ENCODE results near the gene SUGT1.
"Not testable (repeated sequence)": the region's sequence is repeated elsewhere in the genome, so short reads cannot be mapped to it uniquely, and the experiment has no call there.

The SUGT1 gene

GRCh38 chr13:52706081-52706480 is 53.4 kb downstream of the SUGT1 start:
- Histone ChIP-seq H3K9me3 (no peaks in the 10 kb centered on the region), H3K27me3 (no peaks in the 10 kb centered on the region), H3K27ac (no peak overlapping the region), H3K36me3 (peaks cover 0 to 11% (median 0%) of the 10 kb centered on the region in 3 donors), H3K4me1 (no peaks in the 10 kb centered on the region), H3K4me3 (no peak overlapping the region)
- no peak for DNase-seq
- TF ChIP-seq CTCF (IDR thresholded peaks at IDR 0.05): no peak
- intact Hi-C loops (cut with DNase I; ENCODE audit: low total_unique reads): no loop called here

- no peaks in the 10 kb centered on the region for H3K9me3 ChIP-seq
- H3K36me3 ChIP-seq: peaks cover 0 to 11% (median 0%) of the 10 kb centered on the region in 3 donors
- no peak for TF ChIP-seq CTCF (IDR thresholded peaks at IDR 0.05)
- intact Hi-C loops (cut with DNase I; ENCODE audit: low total_unique reads): no loop called here
- no peak for DNase-seq
- H3K4me3 ChIP-seq: no peak overlapping the region
- no peak overlapping the region for H3K27ac ChIP-seq
- no peaks in the 10 kb centered on the region for H3K4me1 ChIP-seq
- no peaks in the 10 kb centered on the region for H3K27me3 ChIP-seq
Observed at GRCh38 chr13:52707375-52707774, 54.7 kb downstream of the SUGT1 start.

- H3K36me3 ChIP-seq; DNase-seq; H3K4me3 ChIP-seq; H3K9me3 ChIP-seq; intact Hi-C loops (cut with DNase I; ENCODE audit: low total_unique reads); H3K4me1 ChIP-seq; H3K27ac ChIP-seq; H3K27me3 ChIP-seq: not testable (repeated sequence)
Observed at GRCh38 chr13:52708266-52708665, 55.6 kb downstream of the SUGT1 start.

- no peak for TF ChIP-seq CTCF (IDR thresholded peaks at IDR 0.05)
- H3K4me1 ChIP-seq: no peaks in the 10 kb centered on the region
- no peaks in the 10 kb centered on the region for H3K27me3 ChIP-seq
- H3K27ac ChIP-seq: no peak overlapping the region
- no peak overlapping the region for H3K4me3 ChIP-seq
- DNase-seq: no peak
- intact Hi-C loops (cut with DNase I; ENCODE audit: low total_unique reads): no loop called here
- no peaks in the 10 kb centered on the region for H3K36me3 ChIP-seq
- H3K9me3 ChIP-seq: no peaks in the 10 kb centered on the region
Observed at GRCh38 chr13:52711286-52711685, 58.6 kb downstream of the SUGT1 start.

- Histone ChIP-seq H3K27me3 (no peaks in the 10 kb centered on the region), H3K27ac (no peak overlapping the region), H3K9me3 (no peaks in the 10 kb centered on the region), H3K36me3 (no peaks in the 10 kb centered on the region), H3K4me3 (no peak overlapping the region), H3K4me1 (no peaks in the 10 kb centered on the region)
- intact Hi-C loops (cut with DNase I; ENCODE audit: low total_unique reads): no loop called here
- no peak for DNase-seq
- TF ChIP-seq CTCF (IDR thresholded peaks at IDR 0.05): no peak
Observed at GRCh38 chr13:52712385-52712784, 59.7 kb downstream of the SUGT1 start.

GRCh38 chr13:52713894-52714293 is 61.3 kb downstream of the SUGT1 start:
- H3K4me1 ChIP-seq: no peaks in the 10 kb centered on the region
- DNase-seq: peak in 1 of 2 donors; percentile 63
- no peaks in the 10 kb centered on the region for H3K9me3 ChIP-seq
- H3K27ac ChIP-seq: no peak overlapping the region
- no peak overlapping the region for H3K4me3 ChIP-seq
- intact Hi-C loops (cut with DNase I; ENCODE audit: low total_unique reads): no loop called here
- no peaks in the 10 kb centered on the region for H3K36me3 ChIP-seq
- TF ChIP-seq CTCF (IDR thresholded peaks at IDR 0.05): no peak
- no peaks in the 10 kb centered on the region for H3K27me3 ChIP-seq

- H3K9me3 ChIP-seq; H3K27me3 ChIP-seq; DNase-seq; H3K4me3 ChIP-seq; H3K4me1 ChIP-seq; H3K36me3 ChIP-seq; H3K27ac ChIP-seq; intact Hi-C loops (cut with DNase I; ENCODE audit: low total_unique reads): not testable (repeated sequence)
Observed at GRCh38 chr13:52720904-52721303, 68.3 kb downstream of the SUGT1 start.

GRCh38 chr13:52721356-52721755 is 68.7 kb downstream of the SUGT1 start:
- H3K4me1 ChIP-seq; H3K4me3 ChIP-seq; H3K36me3 ChIP-seq; intact Hi-C loops (cut with DNase I; ENCODE audit: low total_unique reads); H3K9me3 ChIP-seq; DNase-seq; H3K27me3 ChIP-seq; H3K27ac ChIP-seq: not testable (repeated sequence)
